GM19372 (cell line): ENCODE measurements around the gene MCL1.
A peak's percentile ranks its signal among the peaks of the same experiment; 100 is the strongest.
"Not testable (repeated sequence)": the region's sequence is repeated elsewhere in the genome, so short reads cannot be mapped to it uniquely, and the experiment has no call there.

Source experiments
- ATAC-seq: cut with Tn5 transposase; IDR thresholded peaks from one replicate; pipeline ENCODE4 v1.9.1; 2021; ENCODE audit warnings: mild to moderate bottlenecking, low read depth, moderate library complexity; ENCODE audit not compliant: unreplicated experiment

MCL1 gene

GRCh38 chr1:150579110-150579944 is at the start of gene MCL1:
Gene MCL1, minus strand, starts transcription at chr1:150579610. Its CDS starts 80 bp downstream, at chr1:150579530.
- ATAC-seq: peak; percentile 83

- ATAC-seq: no peak
These were observed 49.3 kb upstream of the MCL1 start for GRCh38 chr1:150628766-150629114.

DNA sequence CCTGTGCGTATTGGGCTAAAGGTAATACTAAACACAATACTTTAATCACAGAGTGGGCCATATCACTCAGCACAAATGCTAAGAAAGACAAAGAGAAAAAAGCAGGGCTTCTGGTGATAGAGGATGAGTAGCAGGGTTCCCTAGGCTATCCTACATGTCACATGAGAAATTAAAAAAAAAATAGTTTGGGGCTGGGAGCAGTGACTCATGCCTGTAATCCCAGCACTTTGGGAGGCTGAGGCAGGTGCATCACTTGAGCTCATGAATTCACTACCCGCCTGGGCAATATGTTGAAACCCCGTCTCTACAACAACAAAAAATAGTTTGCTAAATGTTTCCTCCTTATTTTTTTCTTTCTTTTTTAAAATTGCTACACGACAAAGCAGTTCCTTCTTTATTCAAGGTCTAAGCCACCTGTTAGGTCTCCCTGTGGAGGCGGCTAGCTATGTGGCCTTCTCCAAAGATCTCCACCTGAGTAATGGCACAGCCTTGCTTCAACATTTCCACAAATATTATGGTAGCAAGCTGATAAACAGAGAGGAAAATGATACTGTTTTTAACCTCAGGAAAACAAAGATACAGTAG is 48.5 kb upstream of the MCL1 start:
- no peak for ATAC-seq

DNA sequence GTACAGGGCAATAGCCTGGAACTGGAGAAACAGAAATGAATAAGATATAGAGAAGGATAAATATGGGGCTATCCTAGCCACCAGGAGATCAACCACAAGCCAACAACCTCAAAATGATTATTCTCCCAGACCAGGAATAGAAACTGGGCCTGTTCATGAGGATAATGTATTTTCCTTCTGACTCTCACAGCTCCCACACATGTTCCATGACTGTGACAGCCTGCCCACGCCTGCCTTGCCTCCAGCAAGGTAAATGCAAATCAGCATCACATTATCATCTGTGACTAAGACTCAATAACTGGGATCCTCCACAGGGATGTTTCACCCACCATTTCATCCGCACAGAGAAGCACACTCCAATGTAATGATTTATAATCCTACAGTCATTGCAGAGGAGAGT is 46.7 kb upstream of the MCL1 start:
- no peak for ATAC-seq

GRCh38 chr1:150624546-150624945 is 45.1 kb upstream of the MCL1 start:
- ATAC-seq: not testable (repeated sequence)

DNA sequence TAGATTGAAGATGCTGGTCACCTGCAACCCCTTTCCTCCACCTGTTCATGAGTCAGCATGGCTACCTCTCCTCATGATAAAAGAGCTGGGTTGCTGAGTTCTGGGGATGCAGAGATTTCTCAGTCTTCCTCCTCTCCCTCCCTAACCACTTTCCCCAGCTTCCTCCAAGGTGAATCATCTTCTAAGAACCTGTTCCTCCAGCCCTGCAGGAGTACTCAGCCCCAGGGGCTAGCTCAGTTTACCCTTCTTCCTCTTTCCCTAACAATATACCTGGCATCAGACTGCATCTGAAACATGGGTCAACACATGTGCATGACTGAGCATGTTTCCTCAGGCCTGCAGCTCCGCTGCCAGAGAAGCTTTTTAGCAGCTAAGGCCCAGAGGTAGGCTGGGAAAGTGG is 44.7 kb upstream of the MCL1 start:
- not testable (repeated sequence) for ATAC-seq

DNA sequence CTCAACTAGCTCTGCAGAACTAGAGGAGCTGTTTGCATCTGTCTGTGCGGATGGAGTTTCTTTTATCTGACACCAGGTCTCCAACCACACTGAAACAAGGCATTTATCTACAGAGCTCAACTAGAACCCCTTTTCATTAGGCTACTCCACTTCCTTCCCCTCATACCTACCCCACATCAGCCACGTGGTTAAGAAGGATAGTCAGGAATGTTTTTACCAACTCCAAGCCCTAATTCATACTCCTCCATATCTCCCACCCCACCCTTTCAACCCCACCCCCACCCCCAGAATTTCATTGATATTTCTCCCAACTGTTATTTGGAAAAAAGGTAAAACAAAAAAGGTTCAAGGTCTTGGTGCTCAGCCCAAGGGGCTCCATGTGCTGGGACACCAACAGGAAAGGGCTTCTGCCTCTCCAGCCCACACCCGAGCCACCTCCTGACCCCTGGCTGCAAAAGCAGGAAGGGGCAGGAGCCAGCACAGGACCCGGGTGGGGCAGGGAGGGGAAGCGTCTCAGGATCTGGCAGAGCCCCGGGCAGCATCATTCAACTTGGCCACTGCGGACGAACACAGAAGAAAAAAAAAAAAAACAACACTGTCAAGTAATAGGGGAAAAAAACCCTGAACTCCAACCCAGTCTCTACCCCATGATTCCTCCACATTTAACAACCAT is 43.0 kb upstream of the MCL1 start:
- ATAC-seq: no peak

DNA sequence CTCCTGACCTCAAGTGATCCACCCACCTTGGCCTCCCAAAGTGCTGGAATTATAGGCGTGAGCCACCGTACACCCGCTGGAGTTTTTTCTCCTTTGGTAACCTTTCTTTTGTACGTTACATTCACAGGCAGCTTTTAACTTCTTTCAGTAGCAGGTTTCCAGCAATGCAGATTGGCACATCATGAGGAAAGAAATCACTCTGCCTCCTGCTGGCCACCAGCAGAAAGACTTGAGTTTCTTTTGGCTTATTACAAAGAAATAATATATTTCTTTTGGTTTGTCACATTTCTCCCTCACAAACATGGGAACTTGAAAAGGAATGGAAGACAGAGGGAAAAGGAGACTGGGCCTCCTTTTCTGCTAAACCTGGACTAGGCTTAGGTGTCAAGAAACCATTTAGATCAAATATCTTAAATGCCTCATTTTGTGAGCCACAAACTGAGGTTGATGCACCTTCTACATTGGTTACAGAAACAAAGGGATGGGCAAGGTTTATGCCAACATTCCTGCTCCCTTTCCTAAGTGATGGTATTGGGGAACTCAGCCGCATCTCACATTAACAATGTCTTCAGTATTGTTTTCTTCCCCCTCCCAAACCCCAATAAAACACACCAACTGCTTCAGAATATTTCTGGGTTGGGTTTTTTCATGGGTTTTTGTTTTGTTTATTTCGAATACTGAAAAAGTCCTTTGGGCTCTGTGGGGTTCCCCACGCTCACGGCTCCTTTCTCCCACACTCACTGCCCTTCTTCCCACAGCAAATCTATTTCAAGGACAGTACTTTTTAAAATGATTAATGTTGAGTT is 42.3 kb upstream of the MCL1 start:
- ATAC-seq: no peak

DNA sequence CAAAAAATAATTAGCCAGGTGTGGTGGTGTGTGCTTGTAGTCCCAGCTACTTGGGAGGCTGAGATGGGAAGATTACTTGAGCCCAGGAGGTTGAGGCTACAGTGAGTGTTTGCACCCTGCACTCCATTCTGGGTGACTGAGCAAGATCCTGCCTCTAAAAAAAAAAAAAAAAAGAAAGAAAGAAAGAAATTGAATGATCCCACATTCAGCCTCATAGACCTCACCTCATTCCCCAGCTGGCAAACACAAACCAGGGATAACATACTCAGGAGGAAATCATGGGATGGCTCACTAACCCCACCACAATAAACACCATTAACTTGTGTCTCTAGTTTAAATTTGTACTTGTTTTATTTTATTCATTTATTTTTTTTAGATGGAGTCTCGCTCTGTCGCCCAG is 41.5 kb upstream of the MCL1 start:
- ATAC-seq: no peak

GRCh38 chr1:150619576-150620509 is 40.4 kb upstream of the MCL1 start:
- no peak for ATAC-seq

DNA sequence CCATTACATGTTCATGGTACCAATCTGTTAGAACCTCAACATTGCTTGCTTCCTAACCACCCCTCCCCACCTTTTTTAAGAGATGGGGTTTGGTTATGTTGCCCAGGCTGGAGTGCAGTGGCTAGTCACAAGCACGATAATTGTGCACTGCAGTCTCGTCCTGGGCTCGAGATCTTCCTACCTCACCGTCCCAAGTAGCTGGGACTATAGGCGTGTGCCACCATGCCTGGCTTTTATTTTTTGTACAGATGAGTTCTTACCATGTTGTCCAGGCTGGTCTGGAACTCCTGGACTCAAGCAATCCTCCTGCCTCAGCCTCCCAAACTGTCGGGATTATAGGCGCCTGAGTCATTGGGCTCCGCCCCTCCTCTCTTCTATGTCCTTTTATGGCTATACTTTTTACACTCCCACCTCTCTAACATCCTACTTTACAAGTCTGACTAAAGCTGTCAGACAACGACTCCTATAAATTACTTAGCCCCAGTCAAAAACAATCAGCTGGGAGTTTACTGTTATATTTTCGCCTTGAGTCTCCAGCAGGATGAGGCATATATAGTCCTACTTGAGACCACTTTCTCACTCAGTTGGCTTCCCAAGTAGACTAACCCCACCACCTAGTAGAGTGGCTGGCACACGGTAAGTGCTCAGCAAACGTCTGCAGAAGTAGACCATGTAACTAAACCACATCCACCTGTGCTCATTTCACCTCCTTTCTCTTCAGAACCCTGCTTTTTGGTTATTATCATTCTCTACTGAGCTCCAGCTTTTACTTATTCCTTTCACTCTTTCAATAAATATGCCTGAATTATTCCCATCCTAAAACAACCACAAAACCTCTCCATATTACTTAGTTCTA is 36.2 kb upstream of the MCL1 start:
- no peak for ATAC-seq

GRCh38 chr1:150613061-150613920 is 33.9 kb upstream of the MCL1 start:
- no peak for ATAC-seq

DNA sequence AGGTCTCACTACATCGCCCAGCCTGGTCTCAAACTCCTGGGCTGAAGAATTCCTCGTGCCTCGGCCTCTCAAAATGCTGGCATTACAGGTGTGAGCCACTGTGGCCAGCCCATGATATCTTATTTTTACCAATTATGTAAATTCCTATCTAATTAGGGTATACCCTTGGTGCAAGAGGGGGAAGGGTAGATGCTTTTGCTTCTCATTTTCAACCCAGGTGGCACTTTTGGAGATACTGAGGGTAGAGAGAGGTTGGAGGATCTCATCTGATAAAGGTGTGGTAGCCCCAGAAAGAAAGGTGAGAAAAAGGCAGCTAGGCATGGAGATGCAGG is 32.6 kb upstream of the MCL1 start:
- ATAC-seq: no peak

GRCh38 chr1:150610576-150610975 is 31.2 kb upstream of the MCL1 start:
- no peak for ATAC-seq

DNA sequence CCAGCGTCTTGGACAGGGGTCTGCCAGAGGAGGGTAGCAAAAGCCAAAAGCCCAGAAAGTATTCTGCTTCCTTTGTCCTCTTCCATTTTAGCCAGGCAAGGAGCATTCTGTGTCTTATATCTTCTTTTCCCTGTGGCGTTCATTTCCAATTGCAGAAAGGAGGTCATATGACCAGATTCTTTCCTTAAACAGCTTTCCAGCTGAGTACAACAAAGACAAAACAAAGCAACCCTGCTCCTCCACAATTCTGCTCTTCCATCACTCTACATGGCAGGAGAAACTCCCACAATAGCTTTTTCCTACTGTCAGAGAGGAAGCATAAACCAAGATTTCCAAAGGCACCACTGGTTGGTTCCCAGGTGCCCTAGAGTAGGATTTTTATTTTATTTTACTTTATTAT is 30.3 kb upstream of the MCL1 start:
- ATAC-seq: no peak

GRCh38 chr1:150606463-150607142 is 27.2 kb upstream of the MCL1 start:
- ATAC-seq: no peak

DNA sequence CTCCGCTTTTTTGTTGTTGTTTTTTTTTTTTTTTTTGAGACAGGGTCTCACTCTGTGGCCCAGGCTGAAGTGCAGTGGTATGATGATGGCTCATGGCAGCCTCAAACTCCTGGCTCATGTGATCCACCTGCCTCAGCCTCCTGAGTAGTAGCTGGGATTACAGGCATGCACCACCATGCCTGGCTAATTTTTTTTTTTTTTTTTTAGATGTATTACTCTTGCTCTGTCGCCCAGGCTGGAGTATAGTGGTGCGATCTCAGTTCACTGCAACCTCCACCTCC is 26.0 kb upstream of the MCL1 start:
- not testable (repeated sequence) for ATAC-seq

DNA sequence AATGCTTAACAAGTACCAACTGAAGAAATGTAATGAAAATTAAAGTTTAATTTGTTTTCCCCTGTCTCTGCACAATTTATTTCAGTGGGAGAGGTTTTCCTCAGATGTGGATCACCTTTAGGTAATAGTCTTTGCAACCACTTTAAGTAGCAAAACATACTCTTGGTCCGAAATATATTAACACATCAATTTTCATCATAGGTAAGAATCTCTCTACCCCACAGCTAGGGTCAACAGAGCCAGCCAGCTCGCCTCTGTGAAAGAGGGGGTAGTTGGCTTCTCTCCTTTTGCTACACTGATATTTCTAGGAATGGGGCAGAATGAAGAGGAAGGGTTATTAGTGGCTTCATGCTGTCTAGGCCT is 24.8 kb upstream of the MCL1 start:
- ATAC-seq: no peak
